Measurements from ENCODE around the gene RFC1.

The RFC1 gene

GRCh38 chr4:39324446-39324845 is 41.7 kb downstream of the RFC1 start:
- Histone ChIP-seq H3K36me3 (ENCODE audit: control insufficient read depth, low read length) (peaks cover 94% of the 10 kb centered on the region), H3K4me2 (ENCODE audit: low read length) (no peak overlapping the region)

GRCh38 chr4:39323821-39324220 is 42.3 kb downstream of the RFC1 start:
- Histone ChIP-seq H3K27me3 (ENCODE audit: control insufficient read depth, low read length) (no peaks in the 10 kb centered on the region), H3K4me1 (ENCODE audit: control insufficient read depth, low read length) (0 out of 2 replicates have a peak, but pooled peaks cover 3% of the 10 kb centered on the region), H3K4me2 (ENCODE audit: low read length) (no peak overlapping the region), H3K27ac (ENCODE audit: low read depth, low read length) (no peak overlapping the region), H3K9me2 (replicated peaks; ENCODE audit: control insufficient read depth, low read length) (no peaks in the 10 kb centered on the region), H3F3A (ENCODE audit: control insufficient read depth, insufficient read depth) (peaks cover 5% of the 10 kb centered on the region), H3K36me3 (ENCODE audit: control insufficient read depth, low read length) (peaks cover 95% of the 10 kb centered on the region), H3K9me3 (ENCODE audit: control insufficient read depth, insufficient read depth, low read length) (no peaks in the 10 kb centered on the region), H3K4me3 (ENCODE audit: low read length) (no peak overlapping the region), H4K20me1 (ENCODE audit: control insufficient read depth, insufficient read depth, low read depth, low read length) (no peaks in the 10 kb centered on the region; the same call in 1 of the 2 replicates), H3K79me2 (ENCODE audit: control insufficient read depth, low read length) (peaks cover 65% of the 10 kb centered on the region)
- TF ChIP-seq EZH2phosphoT487 (IDR thresholded peaks at IDR 0.05; ENCODE audit: borderline replicate concordance, low read length) = no peak
- TF ChIP-seq, protein P1, sequence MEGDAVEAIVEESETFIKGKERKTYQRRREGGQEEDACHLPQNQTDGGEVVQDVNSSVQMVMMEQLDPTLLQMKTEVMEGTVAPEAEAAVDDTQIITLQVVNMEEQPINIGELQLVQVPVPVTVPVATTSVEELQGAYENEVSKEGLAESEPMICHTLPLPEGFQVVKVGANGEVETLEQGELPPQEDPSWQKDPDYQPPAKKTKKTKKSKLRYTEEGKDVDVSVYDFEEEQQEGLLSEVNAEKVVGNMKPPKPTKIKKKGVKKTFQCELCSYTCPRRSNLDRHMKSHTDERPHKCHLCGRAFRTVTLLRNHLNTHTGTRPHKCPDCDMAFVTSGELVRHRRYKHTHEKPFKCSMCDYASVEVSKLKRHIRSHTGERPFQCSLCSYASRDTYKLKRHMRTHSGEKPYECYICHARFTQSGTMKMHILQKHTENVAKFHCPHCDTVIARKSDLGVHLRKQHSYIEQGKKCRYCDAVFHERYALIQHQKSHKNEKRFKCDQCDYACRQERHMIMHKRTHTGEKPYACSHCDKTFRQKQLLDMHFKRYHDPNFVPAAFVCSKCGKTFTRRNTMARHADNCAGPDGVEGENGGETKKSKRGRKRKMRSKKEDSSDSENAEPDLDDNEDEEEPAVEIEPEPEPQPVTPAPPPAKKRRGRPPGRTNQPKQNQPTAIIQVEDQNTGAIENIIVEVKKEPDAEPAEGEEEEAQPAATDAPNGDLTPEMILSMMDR (IDR thresholded peaks at IDR 0.05; ENCODE audit: low read depth, low read length, poor library complexity, severe bottlenecking) = no peak

More at GRCh38 chr4:39324446-39324845, 41.7 kb downstream of the RFC1 start:
- Histone ChIP-seq H3F3A (ENCODE audit: control insufficient read depth, insufficient read depth) (peaks cover 3% of the 10 kb centered on the region), H3K4me1 (ENCODE audit: control insufficient read depth, low read length) (0 out of 2 replicates have a peak, but pooled peaks cover 3% of the 10 kb centered on the region), H3K27me3 (ENCODE audit: control insufficient read depth, low read length) (no peaks in the 10 kb centered on the region), H3K9me3 (ENCODE audit: control insufficient read depth, insufficient read depth, low read length) (no peaks in the 10 kb centered on the region), H4K20me1 (ENCODE audit: control insufficient read depth, insufficient read depth, low read depth, low read length) (no peaks in the 10 kb centered on the region; the same call in 1 of the 2 replicates), H3K27ac (ENCODE audit: low read depth, low read length) (no peak overlapping the region), H3K79me2 (ENCODE audit: control insufficient read depth, low read length) (peaks cover 71% of the 10 kb centered on the region), H3K9me2 (replicated peaks; ENCODE audit: control insufficient read depth, low read length) (no peaks in the 10 kb centered on the region), H3K4me3 (ENCODE audit: low read length) (no peak overlapping the region)
- TF ChIP-seq EZH2phosphoT487 (IDR thresholded peaks at IDR 0.05; ENCODE audit: borderline replicate concordance, low read length) = no peak
- TF ChIP-seq, protein P1 (IDR thresholded peaks at IDR 0.05; ENCODE audit: low read depth, low read length, poor library complexity, severe bottlenecking) = no peak

DNA sequence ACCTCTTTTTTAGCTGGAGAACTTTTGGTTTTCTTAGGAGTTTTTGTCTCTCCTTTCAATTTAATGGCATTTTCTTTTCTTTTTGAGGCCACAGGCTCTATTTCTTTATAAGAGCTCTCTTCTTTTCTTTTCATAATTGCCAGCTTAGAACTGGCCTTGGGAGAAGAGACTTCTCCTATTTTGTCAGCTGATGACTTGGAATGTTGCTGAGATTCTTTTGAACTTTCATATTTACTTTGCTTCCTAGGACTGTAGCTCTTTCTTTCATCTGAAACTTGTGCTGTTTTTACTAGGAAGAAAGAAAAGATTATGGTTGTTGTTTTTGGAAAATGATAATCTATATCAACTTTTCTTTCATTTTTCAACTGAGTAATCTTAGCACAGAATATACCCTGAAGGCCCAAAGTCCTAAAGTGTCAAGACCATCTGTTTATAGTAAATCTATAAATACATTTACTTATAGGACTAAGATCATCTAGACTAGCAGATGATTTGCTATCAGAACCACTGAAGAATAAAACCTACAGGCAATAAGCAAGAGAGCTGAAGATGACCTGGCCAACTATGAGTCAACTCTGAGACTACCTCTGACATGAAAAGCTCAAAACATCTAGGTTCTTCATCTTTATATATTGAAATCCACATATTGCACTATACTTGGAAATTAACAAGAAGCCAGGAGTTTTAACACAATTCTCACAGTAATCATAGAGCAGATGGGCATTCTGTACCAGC is 45.6 kb downstream of the RFC1 start:
- Histone ChIP-seq H3K4me2 (ENCODE audit: low read length) (no peak overlapping the region), H3K9me2 (replicated peaks; ENCODE audit: control insufficient read depth, low read length) (no peaks in the 10 kb centered on the region), H4K20me1 (ENCODE audit: control insufficient read depth, insufficient read depth, low read depth, low read length) (no peaks in the 10 kb centered on the region; the same call in 1 of the 2 replicates), H3K4me3 (ENCODE audit: low read length) (no peak overlapping the region), H3K27me3 (ENCODE audit: control insufficient read depth, low read length) (no peaks in the 10 kb centered on the region), H3K27ac (ENCODE audit: low read depth, low read length) (no peak overlapping the region), H3K9me3 (ENCODE audit: control insufficient read depth, insufficient read depth, low read length) (no peaks in the 10 kb centered on the region), H3K36me3 (ENCODE audit: control insufficient read depth, low read length) (peaks cover 94% of the 10 kb centered on the region), H3F3A (ENCODE audit: control insufficient read depth, insufficient read depth) (peaks cover 7% of the 10 kb centered on the region), H3K79me2 (ENCODE audit: control insufficient read depth, low read length) (peaks cover 43% of the 10 kb centered on the region), H3K4me1 (ENCODE audit: control insufficient read depth, low read length) (0 out of 2 replicates have a peak, but pooled peaks cover 3% of the 10 kb centered on the region)
- TF ChIP-seq EZH2phosphoT487 (IDR thresholded peaks at IDR 0.05; ENCODE audit: borderline replicate concordance, low read length) = no peak
- TF ChIP-seq, protein P1 (IDR thresholded peaks at IDR 0.05; ENCODE audit: low read depth, low read length, poor library complexity, severe bottlenecking) = no peak
